HG03378 (cell line): ENCODE results near the gene ACOT7.

Source experiments
- ATAC-seq: cut with Tn5 transposase; IDR thresholded peaks from one replicate; pipeline ENCODE4 v1.9.1; 2021; ENCODE audit warnings: mild to moderate bottlenecking, moderate library complexity; ENCODE audit not compliant: unreplicated experiment

ACOT7 gene

DNA sequence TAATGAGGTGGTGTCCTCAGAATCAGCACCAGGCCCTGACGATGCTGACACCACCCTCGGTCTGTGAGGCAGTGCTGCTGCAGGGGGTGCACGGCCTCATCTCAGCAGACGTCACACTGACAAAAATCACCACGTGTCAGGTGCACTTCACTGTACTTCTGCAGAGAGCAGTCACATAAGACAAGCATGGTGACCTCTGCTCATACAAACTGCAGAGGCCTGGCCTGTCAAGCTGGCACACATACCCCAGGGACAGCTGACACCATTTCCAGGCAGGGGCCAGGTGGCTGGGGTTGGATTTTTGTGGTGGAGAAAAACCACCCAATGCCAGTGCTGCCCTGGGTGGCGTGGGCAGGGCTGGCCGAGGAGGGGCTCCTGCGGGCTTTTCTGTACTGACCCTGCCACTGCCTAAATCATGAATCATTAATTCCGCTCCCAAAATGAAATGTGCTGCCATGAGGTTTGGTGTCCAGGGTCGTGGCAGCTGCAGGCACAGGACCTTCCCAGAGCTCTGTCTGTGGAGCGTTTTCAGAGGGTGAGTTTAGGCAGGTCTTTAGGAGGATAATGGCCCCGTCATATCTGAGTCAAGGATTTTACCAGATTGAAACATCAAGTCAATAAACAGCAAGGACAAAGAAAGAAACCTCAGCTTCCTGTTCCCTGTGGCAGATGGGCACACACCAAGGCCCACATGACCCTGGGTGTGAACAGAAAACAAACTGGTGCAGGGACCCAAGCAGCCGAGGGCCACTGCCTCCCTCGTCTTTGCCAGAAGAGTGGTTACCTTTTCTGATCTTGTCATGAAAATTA lies 99.3 kb downstream of the ACOT7 start:
- no peak for ATAC-seq

DNA sequence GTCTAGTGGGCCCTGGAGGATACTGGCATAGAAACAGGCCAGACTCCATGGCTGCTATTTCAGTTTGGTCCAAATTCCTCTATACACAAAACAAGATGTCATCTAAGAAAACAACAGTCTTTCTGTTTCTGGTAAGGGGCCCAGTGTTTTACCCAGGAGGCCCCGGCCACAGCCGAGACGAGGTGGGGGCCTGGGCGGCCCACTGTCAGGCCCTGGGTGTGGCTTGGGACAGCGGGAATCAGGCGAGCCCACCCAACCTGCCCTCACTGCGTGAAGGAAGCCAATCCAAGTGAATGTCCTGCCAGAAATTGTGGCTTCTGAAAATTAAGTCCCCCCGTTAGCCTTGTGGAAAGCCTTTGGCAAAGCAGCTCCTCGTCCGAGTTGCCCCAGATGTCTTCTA lies 101.5 kb downstream of the ACOT7 start:
- no peak for ATAC-seq

DNA sequence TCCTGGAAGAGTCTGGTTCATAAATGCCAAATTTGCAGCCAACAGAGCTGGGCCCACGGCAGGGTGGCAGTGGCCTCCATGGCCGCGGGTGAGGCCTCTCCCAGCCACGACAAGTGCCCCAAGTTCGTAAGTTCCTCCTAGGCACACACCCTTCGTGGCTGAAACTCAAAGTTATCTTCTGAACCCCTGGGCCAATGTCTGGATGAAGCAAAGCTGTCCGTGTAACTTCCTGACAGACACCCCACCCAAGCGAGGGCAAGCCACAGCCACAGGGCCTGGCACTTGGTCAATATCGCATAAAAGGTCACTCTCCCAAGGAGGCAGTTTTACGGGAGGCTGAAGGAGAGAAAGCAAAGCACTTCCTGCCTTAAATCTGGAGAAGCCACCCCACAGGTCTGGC lies 104.9 kb downstream of the ACOT7 start:
- ATAC-seq: no peak

DNA sequence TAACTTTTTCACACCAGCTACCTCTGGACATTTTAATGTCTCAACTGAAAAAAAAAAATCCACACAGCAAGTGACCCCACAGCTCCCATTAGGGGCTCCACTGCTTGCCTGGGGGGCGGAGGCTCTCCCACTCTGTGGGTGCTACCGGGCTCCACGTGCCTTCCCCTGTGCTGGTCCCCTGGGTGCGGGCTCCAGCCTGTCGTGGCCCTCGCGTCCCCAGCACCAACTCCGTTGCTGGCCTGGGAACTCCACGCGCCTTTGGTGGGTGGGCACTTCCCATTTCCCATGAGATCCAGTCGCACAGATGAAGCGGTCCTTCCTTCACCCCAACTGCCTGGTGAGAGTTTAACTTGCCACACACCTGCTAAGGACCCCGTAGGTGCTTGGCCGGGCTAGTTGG lies 105.5 kb downstream of the ACOT7 start:
- no peak for ATAC-seq

DNA sequence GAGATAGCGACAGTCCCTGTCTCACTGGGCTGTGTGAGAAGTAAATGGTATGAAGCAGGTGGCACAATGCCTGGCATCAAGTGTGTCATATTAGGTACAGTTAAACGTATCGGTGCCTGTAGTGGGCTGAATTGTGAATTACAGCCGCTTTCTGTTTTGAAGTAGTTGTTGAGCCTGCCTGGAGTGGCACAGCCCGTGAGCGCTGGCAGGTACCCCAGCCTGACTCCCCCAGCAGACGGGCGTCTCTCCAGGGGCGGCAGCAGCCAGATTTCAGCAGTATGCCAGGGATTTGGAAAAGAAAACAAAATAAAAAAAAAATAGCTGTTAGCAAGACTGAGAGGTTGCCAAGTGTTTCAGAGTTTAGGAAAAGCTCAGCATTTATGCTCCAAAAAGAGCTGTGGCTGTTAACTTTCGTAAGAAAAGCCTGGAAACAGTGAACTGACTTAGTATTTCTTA lies 106.1 kb downstream of the ACOT7 start:
- no peak for ATAC-seq

DNA sequence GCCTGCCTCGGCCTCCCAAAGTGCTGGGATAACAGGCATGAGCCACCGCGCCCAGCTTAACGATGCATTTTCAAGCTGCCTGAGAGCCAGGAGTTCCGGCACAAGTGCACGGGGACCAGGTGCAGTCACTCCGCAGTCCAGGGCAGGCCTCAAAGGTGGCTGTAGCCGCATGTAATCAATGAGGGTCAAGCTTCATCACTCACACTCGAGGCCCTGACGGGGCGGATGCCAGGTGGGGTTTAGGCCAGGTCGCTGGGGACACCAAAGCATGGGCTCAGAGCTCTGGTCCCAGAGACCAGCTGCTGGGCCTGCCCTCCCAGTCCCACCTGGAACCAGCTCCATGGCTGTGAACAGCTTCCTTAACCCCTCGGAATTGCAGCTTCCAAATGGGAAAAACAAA lies 106.5 kb downstream of the ACOT7 start:
- no peak for ATAC-seq

DNA sequence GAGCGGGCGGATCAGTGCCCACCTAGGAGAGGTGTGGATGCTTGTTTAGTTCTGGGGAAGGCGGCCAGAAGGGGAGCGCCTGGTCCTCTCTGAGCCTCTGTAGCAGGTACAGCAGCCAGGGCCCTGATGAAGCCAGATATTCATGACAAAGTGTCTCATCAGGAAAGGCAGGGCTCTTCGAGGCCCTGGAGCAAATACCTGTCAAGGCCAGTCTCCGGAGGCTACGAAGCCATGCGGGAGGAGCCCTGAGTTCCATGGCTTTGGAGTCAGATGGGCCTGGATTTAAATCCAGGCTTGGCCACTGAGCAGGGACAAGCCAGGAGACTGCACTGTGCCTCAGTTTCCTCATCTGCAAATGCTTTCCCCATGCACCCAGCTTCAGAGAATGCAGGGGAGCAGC lies 107.3 kb downstream of the ACOT7 start:
- no peak for ATAC-seq

DNA sequence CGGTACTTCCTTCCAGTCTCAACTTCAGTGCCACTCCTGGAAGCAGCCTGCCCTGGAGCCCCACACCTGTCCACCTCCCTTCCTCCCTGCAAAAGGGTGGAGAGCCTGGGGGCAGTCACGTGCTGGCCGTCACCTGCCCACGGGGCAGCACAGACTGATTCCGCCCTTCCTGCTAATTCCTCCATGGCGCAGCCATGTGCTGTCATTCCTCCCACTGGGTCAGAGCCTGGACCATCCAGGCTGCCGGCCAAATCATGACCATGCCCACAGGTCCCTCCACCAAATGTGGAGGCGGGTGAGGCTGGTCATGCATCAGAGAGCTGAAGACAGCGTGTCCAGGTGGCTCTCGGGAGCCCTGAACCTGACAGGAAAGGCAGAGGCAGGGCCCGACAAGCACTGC lies 108.2 kb downstream of the ACOT7 start:
- ATAC-seq: no peak

DNA sequence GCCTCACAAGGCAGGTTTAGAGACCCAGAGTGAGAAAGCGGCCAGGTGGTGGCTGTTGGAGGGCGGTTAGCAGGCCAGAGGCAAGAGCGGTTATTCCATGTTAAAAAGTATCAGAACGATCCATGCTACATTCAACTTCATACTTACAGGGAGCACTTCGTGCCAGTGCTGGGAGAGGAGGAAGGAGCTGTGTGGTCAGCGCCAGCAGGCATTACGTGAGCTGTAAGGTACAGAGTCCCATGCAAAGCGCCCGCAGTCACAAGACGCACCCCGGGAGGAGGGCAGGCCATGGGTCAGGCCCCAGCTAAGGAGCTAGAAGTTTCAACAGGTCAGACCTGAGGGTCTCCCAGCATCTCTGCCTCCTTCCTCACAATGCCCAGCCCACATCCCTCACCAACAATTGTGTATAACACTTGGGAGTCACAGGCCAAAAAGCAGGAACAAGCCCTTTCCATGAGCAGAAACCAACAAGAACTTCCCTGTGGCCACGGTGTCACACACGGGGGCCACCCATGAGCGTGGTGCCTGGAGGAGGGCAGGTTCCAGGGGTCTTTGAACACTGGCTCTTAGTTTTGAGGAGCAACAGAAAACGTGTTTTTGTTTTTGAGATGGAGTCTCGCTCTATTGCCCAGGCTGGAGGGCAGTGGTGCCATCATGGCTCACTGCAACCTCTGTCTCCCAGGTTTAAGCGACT lies 110.8 kb downstream of the ACOT7 start:
- ATAC-seq: no peak

DNA sequence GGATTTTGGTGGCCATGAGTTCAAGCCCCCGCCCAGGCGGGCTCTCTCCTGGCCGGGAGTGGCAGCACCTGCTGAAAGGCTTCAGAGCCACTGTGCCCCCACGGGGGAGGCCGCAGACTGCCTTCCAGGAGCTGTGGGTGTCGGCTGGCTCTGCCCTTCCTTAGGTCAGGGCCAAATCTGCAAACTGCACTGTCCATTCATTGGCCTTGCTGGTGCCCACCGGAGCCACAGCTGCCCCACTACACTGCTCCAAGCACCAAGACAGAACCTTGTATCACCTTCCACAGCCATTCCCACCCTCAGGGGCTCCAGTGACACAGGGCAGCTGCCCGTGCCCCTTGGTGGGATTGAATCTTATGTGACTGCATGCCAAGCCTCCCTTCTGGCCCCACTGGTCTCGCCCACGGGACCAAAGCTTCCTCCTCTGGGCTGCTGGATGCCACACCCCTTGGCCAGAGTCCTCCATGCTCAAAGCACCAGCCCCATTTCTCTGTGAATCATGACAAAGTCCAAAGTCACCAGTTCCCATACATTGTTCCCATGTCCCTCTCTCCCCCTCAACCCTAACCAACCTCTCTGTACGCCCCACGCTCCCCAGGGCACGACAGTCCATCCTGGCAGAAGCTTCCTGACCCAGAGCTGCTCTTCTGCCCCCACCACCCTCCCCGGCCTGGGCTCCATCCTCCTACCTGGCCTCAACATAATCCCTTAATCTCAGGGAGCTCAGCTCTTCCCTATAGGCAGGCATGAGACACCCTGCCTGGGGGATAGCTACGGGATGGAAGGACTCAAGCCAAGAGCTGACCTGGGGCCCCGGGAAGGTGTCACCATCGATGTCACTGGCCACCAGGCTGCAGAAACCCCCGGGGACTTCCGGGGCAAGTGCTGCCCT lies 111.8 kb downstream of the ACOT7 start:
- no peak for ATAC-seq

DNA sequence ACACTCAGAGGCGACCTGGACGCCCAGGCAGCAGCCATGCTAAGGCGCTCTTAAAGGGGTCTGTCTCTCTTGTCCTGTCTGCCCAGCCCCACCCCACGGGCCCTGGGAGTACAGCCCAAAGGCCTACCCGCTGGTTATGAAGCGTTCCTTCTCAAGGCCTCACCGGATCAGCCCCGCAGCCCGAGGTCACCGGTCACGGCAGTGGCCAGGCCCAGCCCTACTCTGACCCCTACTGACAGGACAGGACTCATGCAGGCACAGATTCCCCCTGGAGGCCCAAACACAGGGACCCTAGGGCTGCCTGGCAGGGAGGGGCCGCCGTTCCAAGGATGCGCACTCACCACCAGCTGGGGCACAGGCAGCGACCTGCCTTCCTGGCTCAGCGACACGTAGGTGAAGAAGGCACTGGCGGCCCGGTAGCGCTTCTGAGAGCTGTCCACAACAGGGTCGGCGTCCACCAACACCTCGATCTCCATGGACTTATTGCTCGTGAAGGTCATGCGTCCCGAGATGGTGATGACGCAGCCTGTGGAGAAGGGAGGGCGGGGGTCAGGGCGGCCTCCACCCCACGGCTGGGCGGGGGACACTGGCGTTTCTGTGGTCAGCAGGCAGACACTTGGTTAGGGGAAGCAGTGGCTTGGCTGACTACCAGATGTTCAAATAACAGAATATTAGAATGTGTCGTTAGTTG lies 112.7 kb downstream of the ACOT7 start:
- ATAC-seq: no peak

DNA sequence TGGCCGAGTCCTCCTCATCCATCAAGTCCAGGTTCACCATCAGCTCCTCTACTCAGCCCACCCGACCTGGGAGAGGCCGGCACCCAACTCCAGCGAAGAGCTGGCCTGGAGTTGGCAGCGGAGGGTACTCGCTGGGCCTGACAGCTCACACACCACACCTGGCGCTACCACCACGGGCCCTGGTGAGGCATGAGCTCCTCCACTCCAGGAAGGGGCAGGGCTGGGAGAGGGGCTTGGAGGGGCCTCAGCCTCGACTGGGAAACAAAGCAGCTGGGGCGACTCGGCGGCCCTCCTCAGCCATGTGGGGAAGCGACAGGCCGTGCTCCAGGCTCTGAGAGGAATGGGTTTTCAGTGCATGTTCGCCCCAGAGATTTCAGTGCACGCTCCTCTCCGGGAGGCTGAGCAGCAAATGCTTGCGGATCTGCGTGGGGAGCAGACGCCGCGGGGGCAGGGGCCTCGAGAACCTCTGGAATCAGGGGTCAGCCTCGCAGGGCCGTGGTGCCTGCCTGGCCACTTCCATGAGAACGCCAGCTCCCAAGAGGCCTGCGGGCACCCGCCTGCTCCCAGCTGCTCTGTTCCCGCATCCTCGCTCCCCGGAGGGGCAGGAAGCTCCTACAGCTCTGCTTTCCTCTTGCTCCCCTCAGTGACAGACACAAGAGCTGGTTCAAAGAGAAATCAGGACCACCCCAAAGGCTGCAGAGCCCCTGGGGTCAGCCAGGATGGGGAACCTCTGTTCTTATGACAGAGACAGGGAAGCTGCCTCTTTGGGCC lies 113.8 kb downstream of the ACOT7 start:
- ATAC-seq: no peak

DNA sequence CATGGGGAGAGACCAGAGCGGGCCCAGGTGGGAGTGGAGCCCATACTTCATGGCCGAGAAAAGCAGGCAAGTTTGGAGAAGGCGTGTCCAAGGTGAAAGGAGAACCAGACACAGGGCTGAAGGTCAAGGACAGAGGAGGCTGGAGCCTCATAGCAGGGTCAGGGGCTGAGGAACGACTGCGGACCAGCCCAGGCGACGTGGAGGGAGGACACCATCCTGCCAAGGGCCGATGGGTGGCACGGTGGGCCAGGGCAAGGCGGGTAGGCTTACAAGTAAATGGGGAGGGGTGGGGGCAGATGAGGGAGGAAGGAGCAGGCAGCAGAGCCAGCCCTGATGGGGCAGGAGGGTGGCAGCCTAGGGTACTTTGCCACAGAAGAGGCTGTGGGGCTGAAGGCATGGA lies 114.5 kb downstream of the ACOT7 start:
- ATAC-seq: no peak

DNA sequence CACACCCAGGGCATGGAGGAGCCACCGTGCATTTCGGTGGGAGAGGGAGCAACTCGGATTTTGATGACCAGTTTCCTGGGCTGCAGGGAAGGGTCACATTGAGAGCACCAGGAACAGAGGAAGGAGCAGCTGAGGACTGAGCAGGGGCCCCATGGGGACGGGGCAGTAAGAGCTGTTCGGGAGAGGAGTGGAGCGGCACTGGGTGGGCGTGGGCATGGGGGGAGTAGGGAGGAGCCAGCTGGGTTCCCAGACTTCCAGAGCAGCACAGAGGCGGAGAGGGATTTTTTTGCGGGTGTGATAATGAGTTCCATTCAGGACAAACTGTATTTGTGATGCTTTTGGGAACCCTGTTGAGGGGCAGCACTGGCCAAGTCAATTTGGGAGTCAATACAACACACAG lies 115.3 kb downstream of the ACOT7 start:
- no peak for ATAC-seq

DNA sequence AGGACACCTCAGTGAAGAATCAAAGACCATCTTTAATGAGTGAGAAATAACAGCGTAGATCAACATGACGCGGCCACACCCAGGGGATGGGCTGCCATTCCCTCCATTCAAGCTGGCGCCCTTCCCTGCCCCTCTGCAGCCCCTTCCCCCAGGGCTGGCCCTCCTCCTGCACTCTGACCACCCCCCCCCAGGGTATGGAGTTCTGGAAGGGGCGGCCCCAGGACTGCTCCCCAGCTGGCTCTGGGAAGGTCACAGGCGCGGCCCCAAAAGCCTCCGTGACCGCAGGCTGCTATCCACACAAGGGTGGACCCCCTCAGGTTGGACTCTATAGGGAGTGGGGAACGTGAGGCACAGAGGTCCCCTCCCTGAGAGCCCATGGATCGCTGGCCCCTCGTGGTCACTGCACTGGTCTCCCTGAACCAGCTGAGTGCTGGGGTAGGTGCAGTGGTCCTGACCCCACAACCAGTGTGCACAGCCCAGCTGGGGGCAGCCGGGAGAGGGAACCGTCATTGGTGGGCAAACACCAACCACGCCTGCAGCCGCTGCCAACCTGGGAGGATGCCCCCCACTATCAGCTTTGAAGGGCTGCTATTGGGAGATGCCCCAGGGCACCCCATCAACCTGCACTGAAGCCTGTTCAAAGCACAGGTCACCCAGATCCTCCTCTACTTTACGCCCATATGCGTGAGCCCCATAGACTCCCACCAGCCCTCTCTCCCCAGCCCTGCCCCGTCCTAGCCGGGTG lies 116.6 kb downstream of the ACOT7 start:
- no peak for ATAC-seq

DNA sequence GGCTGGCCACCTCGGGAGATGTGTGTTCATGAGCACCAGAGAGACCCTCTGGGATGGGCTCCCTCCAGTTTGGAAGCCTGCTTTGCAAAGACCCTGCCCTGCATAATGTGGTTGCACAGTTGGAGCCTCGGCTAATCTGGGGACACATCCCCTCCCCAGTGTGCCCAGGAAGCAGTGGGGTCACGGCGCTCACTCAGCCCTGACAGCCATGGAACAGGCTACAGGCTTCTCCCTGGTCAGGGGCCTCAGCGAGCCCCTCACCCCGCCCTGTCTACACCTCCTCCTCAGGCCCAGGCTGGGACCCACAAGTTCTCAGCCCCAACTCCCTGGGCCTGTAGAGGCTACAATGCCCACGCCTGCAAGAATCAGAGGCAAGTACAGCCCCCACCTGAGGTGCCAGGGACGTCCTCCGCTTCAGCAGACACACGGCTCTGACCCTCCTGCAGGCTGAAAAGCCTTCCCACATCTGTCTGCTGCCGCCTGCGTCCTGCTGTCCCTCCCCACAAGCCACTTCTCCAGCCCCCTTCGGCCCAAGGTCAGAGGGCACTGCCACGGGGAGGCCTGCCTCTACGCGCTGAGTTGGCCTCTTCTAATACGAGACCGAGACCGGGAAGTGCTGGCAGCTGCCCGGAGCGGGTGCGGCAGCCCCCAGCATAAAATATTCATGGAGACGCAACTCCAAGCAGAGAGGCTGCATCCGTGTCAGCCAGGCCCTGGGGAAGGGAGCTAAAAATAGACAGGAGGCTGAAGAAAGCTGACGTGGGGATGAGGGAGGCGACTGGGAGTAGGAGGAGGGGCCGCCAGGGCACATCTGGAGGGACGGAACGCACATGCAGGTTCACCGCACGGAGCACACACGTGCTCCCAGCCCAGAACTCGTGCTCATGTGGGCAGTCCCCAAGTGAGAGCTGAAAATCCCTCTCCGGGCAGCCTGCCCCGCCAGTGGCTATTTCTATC lies 117.5 kb downstream of the ACOT7 start:
- no peak for ATAC-seq

DNA sequence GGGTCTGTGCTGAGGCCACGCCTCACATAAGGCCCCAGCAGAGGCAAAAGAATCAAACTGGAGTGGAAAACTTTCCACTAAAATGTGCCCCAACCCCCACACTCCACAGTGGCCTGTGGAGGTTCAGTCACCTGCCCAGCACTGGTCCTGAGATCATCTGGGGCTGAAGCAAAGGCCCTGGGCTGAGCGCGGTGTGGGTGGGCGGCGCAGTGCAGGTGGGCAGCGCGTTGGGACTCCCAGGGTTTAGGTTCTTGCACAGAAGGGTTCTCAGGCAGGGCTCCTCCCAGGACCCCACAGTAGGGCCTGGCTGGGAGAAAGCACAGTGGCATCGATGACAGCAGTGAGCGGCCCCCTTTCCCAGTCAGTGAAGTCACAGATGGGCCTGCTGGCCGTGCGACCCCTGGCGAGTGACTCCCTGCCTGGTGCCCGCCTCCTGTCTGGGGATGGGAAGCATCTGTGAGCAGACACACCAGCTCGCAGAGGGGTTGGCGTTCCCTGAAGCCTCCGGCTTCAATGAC lies 118.9 kb downstream of the ACOT7 start:
- ATAC-seq: no peak

DNA sequence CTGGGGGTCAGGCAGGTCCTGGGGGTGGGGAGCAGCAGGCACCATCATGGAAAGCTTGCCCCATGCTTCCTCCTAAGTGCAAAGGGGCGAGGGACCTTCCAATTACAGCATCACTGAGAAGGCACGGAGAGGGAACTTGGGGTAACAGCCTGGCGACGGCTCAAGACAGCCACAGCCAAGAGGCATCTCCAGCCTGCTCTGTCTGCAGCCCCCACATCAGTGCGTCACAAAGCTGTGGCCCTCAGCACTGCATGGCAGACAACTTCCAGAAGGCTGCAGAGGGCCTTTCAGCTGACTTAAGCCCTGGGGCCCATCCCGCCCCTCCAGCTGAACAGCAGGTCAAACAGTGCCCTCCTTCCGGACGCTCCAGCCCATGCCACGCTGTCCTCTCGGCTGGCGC lies 119.5 kb downstream of the ACOT7 start:
- ATAC-seq: no peak
